ENCODE results near the gene AP1S1.
"Not testable (repeated sequence)": the region's sequence is repeated elsewhere in the genome, so short reads cannot be mapped to it uniquely, and the experiment has no call there.

The AP1S1 gene

DNA sequence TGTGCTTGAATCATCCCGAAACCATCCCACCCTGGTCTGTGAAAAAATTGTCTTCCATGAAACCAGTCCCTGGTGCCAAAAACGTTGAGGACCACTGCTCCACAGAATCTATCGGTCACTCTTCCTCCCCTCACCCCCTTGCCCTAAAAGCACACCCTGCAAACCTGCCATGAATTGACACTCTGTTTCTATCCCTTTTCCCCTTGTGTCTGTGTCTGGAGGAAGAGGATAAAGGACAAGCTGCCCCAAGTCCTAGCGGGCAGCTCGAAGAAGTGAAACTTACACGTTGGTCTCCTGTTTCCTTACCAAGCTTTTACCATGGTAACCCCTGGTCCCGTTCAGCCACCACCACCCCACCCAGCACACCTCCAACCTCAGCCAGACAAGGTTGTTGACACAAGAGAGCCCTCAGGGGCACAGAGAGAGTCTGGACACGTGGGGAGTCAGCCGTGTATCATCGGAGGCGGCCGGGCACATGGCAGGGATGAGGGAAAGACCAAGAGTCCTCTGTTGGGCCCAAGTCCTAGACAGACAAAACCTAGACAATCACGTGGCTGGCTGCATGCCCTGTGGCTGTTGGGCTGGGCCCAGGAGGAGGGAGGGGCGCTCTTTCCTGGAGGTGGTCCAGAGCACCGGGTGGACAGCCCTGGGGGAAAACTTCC is 28.2 kb upstream of the AP1S1 start:
- peak; percentile 80 for DNase-seq (ENCODE audit: low read depth)

DNA sequence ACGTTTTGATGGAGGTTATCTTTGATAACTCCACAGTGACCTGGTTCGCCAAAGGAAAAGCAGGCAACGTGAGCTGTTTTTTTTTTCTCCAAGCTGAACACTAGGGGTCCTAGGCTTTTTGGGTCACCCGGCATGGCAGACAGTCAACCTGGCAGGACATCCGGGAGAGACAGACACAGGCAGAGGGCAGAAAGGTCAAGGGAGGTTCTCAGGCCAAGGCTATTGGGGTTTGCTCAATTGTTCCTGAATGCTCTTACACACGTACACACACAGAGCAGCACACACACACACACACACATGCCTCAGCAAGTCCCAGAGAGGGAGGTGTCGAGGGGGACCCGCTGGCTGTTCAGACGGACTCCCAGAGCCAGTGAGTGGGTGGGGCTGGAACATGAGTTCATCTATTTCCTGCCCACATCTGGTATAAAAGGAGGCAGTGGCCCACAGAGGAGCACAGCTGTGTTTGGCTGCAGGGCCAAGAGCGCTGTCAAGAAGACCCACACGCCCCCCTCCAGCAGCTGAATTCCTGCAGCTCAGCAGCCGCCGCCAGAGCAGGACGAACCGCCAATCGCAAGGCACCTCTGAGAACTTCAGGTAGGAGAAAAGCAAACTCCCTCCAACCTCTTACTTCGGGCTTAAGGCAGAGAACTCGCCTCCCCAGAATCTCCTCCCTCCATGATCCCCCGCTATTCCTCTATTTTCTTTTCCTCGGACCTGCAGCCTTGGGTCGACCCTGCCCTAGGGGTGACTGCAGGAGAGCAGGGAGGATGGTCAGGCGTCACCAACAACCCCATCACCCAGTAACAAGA is 27.4 kb upstream of the AP1S1 start, which contains the start of gene SERPINE1:
Gene SERPINE1 (plus strand): TSS at position 454 of the 809 bp plus-strand sequence. CDS start 1,290 bp downstream, outside the sequence.
- DNase-seq (ENCODE audit: low read depth): peak; percentile 98

DNA sequence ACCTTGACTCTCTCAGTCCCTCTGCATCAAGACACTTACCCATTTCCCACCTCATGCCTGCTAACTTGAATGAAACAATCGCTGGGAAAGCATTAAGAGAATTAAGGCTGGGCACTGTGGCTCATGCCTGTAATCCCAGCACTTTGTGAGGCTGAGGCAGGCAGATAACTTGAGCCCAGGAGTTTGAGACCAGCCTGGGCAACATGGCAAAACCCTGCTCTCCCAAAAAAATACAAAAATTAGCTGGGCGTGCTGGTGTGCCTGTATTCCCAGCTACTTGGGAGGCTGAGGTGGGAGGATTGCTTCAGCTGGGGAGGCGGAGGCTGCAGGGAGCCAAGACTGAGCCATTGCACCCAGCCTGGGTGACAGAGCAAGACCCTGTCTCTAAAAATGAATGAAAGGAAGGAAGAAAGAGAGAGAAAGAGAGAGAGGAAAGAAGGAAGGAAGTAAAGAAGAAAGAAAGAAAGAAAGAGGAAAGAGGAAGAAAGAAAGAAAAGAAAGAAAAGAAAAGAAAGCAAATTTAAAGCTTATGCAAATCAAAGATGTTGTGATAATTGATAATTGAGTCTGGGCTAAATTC is 26.7 kb upstream of the AP1S1 start:
- DNase-seq (ENCODE audit: low read depth): no peak

DNA sequence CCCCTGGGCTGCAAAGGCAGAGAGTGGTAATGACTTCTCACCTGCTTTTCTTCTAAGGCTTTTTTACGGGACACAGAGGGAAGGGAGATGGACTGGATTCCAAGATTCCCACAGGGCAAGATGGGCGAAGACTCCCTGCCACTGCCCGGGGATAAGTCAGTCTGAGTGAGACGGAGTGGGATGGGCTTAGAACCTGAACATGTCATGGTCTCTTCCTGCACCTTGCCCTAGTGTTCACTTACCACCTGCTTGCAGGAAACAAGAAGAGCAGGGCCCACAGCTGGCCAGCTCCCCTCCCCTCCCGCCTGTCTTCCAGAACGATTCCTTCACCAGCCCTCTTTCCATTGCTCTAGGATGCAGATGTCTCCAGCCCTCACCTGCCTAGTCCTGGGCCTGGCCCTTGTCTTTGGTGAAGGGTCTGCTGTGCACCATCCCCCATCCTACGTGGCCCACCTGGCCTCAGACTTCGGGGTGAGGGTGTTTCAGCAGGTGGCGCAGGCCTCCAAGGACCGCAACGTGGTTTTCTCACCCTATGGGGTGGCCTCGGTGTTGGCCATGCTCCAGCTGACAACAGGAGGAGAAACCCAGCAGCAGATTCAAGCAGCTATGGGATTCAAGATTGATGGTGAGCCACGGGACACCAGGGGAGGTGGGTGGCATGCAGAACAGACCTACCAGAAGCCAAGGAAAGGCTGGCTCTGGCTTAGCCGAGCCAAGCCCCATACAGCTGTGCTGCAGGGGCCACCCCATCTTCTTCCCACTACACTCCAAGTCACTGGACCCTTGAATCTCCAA is 26.0 kb upstream of the AP1S1 start:
- DNase-seq (ENCODE audit: low read depth): peak; percentile 56

DNA sequence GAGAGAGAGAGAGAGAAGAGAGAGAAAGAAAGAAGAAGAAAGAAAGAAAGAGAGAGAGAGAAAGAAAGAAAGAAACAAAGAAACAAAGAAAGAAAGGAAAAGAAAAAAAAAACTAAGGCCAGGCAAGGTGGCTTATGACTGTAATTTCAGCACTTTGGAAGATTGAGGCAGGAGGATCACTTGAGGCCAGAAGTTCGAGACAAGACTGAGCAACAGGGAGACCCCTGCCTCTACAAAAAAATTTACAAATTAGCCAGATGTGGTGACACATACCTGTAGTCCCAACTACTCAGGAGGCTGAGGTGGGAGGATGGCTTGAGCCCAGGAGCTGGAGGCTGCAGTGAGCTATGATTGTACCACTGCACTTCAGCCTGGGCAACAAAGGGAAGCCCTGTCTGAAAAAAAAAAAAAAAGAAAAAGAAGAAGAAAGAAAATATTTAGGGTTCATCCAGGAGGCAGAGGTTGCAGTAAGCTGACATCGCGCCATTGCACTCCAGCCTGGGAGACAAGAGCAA is 24.6 kb upstream of the AP1S1 start:
- no peak for DNase-seq (ENCODE audit: low read depth)

DNA sequence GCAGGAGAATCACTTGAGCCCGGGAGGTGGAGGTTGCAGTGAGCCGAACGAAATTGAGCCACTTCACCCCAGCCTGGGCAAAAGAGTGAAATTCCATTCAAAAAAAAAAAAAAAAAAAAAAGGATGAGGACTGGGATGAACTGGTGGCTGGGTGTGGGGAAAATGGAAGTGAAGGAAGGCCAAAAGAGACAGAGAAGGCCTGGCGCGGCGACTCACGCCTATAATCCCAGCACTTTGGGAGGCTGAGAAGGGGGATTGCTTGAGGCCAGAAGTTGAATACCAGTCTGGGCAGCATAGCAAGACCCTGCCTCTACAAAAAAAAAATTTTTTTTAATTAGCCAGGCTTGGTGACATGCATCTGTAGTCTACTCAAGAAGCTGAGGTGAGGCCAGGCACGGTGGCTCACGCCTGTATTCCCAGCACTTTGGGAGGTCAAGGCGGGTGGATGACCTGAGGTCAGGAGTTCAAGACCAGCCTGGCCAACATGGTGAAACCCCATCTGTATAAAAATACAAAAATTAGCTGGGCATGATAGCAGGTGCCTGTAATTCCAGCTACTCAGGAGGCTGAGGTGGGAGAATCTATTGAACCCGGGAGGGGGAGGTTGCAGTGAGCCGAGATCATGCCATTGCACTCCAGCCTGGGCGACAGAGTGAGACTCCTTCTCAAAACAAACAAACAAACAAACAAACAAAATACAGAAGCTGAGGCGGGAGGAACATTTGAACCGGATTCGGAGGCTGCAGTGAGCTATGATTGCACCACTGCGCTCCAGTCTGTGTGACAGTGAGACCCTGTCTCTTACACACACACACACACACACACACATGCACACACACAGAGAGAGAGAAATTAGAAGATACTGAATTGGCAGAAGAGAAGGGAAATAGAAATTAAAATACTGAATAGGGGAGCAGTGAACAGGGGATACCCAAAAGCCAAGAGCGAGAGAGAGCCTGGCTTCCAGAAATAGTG is 21.4 kb upstream of the AP1S1 start:
- not testable (repeated sequence) for DNase-seq (ENCODE audit: low read depth)

DNA sequence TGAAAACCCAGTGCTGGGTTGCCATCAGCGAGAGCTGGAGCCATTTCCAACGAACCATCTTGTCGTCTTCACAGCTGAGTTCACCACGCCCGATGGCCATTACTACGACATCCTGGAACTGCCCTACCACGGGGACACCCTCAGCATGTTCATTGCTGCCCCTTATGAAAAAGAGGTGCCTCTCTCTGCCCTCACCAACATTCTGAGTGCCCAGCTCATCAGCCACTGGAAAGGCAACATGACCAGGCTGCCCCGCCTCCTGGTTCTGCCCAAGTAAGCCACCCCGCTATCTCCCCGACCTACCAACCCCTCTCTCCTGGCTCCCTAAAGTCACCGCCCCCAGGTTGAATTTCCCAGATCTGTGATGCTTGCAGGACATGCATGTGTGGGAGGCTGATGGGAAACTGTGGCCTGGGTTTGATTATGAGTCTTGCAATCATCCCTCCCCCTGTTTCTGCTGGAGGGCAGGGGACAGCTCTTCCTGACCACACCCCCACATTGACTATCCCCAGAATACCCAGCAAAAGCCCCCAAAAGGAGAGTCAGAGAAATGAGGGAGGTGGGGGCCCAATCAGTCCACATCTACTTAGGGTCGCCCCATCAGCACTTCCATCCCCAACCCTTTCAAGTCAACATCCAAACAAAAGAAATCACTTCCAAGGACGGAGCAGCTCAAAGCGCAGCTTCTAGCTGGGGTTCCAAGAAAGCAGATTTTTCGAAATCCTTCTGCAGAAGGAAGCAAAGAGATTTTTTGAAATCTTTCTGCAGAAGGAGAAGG is 20.5 kb upstream of the AP1S1 start:
- DNase-seq (ENCODE audit: low read depth): no peak

DNA sequence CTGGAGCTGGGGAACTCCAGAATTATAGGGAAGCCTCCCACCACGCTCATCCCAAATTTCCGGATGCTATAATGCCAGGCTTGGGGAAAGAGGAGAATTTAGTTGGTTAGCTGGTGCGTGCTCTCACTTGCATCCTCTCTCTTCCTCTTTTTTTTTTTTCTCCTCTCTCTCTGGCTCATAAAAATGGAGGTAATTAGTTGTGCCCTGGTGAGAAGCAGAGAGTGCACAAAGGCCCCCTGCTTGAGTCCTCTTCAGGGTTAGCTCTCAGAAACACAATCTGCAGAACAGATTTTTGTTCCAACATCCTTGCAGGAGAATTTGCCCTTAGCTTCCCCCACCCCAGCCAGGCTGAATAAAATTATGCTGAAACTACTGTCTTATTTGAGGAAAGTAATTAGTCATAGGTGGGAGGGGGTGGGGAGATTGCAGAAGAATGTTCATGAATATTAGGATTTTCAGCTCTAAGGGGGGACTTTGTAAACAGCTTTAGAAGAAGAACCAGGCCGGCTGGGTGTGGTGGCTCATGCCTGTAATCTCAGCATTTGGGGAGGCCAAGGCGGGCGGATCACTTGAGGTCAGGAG is 19.8 kb upstream of the AP1S1 start:
- DNase-seq (ENCODE audit: low read depth): peak; percentile 61

DNA sequence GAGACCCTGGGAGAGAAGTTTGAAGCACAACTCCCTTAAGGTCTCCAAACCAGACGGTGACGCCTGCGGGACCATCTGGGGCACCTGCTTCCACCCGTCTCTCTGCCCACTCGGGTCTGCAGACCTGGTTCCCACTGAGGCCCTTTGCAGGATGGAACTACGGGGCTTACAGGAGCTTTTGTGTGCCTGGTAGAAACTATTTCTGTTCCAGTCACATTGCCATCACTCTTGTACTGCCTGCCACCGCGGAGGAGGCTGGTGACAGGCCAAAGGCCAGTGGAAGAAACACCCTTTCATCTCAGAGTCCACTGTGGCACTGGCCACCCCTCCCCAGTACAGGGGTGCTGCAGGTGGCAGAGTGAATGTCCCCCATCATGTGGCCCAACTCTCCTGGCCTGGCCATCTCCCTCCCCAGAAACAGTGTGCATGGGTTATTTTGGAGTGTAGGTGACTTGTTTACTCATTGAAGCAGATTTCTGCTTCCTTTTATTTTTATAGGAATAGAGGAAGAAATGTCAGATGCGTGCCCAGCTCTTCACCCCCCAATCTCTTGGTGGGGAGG is 16.5 kb upstream of the AP1S1 start:
- no peak for DNase-seq (ENCODE audit: low read depth)

DNA sequence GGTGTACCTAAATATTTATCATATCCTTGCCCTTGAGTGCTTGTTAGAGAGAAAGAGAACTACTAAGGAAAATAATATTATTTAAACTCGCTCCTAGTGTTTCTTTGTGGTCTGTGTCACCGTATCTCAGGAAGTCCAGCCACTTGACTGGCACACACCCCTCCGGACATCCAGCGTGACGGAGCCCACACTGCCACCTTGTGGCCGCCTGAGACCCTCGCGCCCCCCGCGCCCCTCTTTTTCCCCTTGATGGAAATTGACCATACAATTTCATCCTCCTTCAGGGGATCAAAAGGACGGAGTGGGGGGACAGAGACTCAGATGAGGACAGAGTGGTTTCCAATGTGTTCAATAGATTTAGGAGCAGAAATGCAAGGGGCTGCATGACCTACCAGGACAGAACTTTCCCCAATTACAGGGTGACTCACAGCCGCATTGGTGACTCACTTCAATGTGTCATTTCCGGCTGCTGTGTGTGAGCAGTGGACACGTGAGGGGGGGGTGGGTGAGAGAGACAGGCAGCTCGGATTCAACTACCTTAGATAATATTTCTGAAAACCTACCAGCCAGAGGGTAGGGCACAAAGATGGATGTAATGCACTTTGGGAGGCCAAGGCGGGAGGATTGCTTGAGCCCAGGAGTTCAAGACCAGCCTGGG is 15.9 kb upstream of the AP1S1 start:
- peak; percentile 97 for DNase-seq (ENCODE audit: low read depth)

DNA sequence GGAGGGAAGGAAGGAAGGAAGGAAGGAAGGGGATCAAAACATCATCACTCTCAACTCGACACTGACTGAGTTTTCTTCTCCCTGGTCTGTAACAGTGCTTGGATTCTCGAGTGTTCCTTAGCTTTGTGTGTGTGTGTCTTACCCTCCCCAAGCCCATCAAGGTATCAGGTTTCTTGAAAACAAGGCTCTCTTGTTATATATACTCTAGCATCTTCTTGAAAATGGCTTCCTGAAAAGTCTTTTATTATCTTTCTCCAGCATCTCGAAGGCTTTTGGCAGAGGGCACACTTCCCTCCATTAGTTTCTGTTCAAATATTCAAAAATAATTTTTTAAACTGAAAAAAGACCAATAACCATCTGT is 14.0 kb upstream of the AP1S1 start:
- DNase-seq (ENCODE audit: low read depth): no peak

DNA sequence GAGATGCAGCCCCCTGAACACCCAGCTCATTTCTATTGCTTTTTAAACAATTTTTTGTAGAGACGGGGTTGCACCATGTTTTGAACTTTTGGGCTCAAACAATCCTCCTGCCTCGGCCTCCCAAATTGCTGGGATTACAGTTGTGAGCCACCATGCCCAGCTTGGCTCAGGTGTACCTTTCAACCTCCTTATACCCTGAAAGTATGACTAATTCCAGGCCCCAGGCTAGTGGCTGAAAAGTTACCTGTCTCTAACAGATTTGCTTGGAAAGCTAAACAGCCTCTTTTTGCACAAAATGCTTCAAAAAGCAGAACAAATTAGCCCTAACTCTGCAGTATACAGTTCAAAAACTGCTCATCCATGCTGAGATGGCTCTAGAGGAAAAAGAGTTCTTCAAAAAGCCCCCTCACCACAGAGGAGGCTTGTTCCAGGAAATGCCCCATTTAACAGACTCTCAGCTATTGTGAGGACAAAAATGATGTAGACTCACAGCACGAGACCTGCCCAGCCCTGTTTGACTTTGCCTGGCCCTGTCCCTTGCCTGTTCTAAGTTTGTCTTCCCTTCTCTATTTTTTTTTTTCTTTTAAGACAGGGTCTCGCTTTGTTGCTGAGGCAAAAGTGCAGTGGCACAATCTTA is 13.4 kb upstream of the AP1S1 start:
- no peak for DNase-seq (ENCODE audit: low read depth)

DNA sequence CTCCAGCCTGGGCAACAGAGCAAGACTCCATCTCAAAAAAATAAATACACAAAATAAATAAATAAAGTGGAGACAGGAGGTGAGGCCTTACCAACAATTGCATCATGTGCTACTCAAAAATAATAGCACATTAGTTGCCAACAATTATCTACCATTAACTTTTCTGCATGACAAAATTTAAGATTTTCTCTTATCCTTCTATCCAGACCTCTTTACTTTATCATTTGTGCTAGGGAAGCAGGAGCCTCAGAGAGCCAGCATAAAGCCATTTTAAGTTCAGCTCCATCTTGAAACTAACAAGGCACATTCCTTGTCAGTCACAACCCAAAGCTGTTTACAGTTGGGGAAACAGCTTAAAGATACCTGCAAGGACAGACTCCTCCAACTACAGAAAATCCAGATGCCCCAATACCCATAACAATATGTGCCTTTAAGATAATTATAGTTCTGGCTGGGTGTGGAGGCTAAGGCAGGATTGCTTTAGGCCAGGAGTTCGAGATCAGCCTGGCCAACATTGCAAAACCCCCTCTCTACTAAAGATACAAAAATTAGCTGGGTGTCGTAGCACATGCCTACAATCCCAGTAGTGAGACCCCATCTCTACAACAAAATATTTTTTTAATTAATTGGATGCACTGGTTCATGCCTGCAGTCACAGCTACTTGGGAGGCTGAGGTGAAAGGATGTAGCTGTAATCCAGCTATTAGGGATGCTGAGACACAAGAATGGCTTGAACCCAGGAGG is 2.2 kb upstream of the AP1S1 start:
- DNase-seq (ENCODE audit: low read depth): no peak

DNA sequence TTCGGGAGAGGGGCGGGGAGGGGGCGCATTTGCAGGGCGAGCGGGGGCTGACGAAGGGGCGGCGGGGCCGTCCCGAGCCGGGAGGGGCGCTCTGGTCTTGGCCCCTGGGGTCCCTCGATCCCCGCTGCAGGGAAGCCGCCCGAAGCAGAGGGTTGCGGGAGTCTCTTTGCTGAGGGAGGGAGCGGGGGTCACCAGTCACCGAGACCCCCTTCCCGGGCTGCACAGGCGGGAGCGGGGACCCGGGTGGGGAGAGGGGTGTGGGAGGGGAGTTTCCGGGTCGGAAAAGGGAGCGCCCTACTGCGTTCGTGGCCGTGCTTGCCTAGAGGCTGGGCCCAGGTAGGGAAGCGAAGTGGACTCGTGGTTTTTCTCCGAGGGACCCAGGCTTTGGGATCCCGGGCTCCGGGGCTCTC is 422 bp downstream of the AP1S1 start:
- peak; percentile 19 for DNase-seq (ENCODE audit: low read depth)

DNA sequence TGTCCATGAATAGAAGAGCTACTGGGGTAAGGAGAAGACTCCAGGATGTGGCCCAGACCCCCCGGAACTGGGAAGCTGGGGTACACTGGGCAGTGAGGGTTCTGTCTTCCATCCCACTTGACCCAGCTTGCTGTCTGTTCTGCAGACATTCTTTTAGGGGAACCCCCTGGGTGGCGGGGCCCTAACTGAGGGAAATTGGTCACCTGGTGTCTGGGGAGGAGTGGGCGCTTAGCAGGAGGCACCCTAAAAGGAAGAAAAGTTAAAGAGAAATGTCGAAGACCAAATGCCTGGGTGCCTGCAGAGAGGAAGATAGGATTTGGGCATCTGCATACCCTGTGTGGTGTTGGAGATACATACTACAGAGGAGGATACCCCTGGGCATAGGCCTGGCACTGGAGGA is 1.0 kb downstream of the AP1S1 start:
- no peak for DNase-seq (ENCODE audit: low read depth)

DNA sequence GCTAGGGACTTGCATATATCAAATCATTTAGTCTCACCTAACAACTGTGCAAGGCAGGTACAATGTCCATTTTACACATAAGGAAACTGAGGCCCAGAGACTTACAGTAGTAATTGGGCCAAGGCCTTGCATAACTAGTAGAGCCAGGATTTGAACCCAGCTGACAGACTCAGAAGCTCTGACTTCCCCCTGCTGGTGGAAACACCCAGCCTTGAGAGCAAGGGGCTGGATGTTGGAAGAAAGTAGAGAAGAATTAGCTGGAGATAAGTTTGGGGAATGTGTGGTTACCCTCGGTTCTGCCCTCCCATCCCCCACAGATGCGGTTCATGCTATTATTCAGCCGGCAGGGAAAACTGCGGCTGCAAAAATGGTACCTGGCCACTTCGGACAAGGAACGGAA is 2.0 kb downstream of the AP1S1 start:
- peak; percentile 38 for DNase-seq (ENCODE audit: low read depth)

DNA sequence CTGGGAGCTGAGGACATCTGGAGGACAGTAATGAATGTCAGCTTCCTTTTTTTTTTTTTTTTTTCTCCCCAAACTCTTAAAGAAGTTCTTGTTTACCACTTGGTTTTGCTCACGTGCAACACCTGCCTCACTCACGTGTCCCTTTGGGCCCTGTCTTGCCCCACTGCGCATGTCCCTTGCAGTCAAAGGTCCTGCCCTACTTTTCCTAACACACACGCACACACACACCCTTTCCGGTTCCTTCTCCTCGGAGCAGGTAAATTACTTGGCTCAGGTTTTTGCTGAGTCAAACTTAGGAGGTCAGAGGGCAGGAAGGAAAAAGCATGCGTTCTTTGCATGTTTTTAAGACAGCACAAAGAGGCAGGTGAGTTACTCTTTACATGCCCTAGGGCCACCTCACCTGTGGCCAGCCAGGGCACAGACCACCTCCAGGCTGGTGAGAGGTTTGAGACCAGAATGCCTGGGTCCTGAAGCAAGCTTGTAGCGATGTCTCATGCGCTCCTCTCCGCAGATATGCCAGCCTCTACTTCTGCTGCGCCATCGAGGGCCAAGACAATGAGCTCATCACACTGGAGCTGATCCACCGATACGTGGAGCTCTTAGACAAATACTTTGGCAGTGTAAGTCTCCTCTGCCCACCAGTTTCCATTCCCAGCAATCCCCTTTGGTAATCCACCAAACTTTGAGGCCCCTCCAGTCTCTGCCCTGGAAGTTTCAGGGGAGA is 2.8 kb downstream of the AP1S1 start:
- no peak for DNase-seq (ENCODE audit: low read depth)

All from ELR (cell line).